Activated T-cell treated with anti-CD3 and anti-CD28 coated beads for 24 hours (primary cell): ENCODE data around the gene GHDC.
A peak's percentile ranks its signal among the peaks of the same experiment; 100 is the strongest.
"Not testable (repeated sequence)": the region's sequence is repeated elsewhere in the genome, so short reads cannot be mapped to it uniquely, and the experiment has no call there.

ENCODE experiments used
- DNase-seq: peaks from one replicate; pipeline ENCODE4 v3.0.0-alpha.2; 2020; ENCODE audit warnings: low read depth

Gene GHDC

DNA sequence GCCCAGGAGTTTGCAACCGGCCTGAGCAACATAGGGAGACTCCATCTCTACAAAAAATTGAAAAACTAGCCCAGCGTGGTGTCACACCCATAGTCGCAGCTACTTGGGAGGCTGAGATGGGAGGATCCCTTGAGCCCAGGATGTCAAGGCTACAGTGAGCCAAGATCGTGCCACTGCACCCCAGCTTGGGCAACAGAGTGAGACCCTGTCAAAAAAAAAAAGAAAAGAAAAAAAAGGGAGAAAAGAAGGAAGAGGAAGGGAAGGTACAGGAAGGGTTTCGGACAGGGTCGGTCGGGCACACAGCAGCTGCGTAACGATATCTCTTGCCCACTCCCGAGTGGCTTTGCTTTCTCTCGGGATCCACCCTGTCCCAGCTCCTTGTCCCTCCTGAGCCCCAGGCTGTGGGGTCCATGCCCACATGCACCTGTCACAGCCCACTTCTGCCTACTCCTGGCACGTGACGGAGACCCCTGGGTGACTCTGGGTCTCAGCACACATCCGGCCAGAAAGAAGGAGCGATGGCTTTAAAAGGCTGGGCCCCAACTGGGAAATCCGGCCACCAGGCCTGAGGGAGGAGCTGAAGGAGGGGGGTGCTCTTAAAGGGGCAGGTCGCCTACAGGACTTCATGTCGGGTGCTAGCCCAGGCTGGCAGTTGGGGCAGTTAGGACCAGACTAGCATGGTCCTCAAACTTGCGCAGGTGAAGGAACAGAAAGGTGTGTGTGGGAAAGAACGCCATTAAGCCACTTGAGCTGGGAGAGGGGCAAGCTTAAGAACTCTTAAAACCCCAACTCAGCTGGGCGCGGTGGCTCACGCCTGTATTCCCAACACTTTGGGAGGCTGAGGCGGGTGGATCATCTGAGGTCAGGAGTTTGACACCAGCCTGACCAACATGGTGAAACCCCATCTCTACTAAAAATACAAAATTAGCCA, at the start of gene GHDC:
TSS of gene GHDC (minus strand) at position 526 of the 931 bp plus-strand sequence. CDS start 913 bp downstream, outside the sequence.
- DNase-seq = peak; percentile 79

DNA sequence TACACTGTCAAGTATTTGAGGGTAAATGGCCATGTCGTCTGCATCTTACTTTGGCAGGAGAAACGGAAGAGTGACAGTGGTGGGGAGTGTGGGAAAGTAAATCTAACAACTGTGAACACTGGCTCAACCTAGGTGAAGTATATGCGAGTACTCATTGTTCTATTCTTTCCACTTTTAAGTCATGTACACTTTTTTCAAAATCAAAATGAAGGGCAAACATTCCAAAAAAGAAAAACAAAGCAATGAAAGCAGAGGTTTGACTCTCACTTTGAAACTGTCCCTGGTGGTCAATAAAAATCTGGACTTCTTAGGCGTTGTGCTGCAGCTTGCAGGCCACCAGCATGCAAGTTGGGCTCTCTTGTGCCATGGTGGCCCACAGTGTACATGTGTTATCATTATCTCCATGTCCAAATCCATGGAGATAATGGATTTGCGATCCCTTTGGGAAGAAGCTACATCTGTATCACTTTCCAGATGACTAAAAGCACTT, 49.2 kb upstream of the GHDC start:
- no peak for DNase-seq

- DNase-seq = no peak
Observed at GRCh38 chr17:42241871-42242270, 47.6 kb upstream of the GHDC start.

DNA sequence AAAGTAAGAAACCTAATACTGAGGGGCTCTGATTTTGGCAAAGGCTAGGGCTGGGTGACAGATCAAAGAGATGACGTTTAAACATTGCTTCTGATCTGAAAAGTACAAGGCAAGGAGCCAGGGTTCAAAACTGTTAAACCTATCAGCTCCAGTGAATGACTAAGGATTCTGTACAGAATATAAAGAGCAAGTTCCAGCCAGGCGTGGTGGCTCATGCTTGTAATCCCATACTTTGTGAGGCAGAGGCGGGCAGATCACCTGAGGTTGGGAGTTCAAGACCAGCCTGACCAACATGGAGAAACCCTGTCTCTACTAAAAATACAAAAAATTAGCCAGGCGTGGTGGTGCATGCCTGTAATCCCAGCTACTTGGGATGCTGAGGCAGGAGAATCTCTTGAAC, 46.6 kb upstream of the GHDC start:
- DNase-seq = not testable (repeated sequence)

- DNase-seq = no peak
Observed at GRCh38 chr17:42240201-42240600, 45.9 kb upstream of the GHDC start.

DNA sequence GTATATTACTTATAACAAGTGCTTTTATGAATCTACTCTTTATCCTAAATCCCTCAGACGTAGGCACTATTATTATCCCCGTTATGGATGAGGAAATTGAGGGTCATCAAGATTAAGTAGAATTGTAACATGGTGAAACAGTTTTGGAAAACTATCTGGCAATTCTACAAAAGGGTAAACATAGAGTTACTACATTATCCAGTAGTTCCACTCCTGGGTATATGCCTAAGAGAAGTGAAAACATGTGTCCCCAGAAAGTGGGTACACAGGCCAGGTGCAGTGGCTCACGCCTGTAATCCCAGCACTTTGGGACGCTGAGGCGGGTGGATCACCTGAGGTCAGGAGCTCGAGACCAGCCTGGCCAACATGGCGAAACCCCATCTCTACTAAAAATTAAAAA, 45.3 kb upstream of the GHDC start:
- DNase-seq = not testable (repeated sequence)

DNA sequence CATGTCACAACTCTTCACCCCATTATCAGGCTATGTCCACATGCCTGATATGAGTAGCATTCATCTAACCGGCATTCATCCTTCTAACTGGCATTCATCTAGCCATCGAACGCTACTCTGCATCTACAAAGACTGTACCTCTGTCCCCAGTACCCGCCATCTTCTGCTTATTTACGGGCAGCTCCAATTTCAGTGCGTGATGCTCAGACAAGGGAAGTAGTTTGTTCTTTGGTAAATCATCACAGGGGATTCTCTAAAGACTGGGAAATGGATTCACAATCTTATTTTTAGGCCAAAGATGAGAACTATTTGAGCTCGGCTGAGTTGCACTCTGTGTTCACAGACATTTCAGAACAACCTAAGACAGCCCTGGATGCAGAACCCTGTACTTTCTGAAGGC, 42.5 kb upstream of the GHDC start:
- DNase-seq = no peak

DNA sequence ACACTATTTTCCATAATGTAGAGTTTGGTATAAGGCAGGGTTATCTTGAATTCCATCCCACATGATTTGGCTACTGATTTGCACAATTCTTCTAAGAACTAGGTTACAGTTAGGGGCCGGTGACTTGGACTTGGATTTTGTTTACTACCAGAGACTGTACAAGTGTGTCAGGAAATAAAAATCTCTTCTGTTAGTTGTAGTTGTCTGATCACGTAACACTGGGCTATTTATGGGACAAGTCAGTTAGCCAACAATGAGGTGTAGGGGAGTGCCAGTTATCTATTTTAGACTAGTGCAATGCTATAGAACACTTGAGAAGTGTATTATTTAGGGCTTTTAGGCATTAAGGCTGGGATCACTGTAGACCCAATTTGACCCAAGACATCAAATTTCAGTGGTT, 39.7 kb upstream of the GHDC start:
- no peak for DNase-seq

- DNase-seq = no peak
Observed at GRCh38 chr17:42233156-42233555, 38.9 kb upstream of the GHDC start.

GRCh38 chr17:42230225-42230624, 35.9 kb upstream of the GHDC start:
- no peak for DNase-seq

GRCh38 chr17:42227849-42228700, 33.8 kb upstream of the GHDC start:
- no peak for DNase-seq

- no peak for DNase-seq
Observed at GRCh38 chr17:42225646-42226045, 31.4 kb upstream of the GHDC start.

- DNase-seq = no peak
Observed at GRCh38 chr17:42224651-42225050, 30.4 kb upstream of the GHDC start.

- peak; percentile 42 for DNase-seq
Observed at GRCh38 chr17:42221886-42222745, 27.8 kb upstream of the GHDC start.

GRCh38 chr17:42219280-42219679, 25.0 kb upstream of the GHDC start:
- not testable (repeated sequence) for DNase-seq

DNA sequence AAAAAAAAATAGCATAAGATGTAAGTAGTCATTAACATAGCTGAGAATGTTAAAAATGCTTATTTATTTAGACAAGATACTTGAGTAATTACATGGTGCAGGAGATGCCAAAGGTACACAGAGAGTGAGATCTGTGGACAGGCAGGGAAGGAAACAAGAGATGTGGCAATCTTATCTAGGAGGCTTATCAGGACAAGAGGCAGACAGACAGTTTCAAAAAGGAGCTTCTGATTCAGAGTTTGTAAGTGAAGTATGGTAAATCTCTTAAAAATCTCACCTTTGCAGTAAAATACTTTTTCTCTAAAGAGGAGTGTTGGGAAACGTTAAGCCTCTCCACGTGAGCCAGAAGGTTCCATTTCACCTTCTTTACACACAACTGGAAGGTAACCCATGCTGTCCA, 19.9 kb upstream of the GHDC start:
- no peak for DNase-seq

GRCh38 chr17:42212382-42212781, 18.1 kb upstream of the GHDC start:
- no peak for DNase-seq

- not testable (repeated sequence) for DNase-seq
Observed at GRCh38 chr17:42211921-42212341, 17.6 kb upstream of the GHDC start.

DNA sequence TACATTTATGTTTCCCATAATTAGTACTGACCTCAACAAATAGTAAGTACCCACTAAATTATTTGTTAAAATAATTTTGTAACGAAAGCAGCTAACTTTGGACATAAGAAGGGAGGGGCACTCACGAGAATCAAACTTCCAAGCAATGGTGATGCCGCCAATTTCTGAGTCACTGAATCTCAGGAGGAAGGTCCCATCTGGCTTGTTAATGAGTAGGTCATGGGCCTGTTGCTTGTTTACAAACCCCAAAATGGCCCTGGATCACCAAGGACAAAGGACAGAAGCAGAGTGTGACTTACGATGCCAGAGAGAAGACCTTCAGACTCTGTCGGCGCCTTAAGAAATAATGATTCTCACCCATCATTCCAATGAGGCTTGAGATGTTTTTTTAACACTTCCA, 15.8 kb upstream of the GHDC start:
- DNase-seq = no peak

DNA sequence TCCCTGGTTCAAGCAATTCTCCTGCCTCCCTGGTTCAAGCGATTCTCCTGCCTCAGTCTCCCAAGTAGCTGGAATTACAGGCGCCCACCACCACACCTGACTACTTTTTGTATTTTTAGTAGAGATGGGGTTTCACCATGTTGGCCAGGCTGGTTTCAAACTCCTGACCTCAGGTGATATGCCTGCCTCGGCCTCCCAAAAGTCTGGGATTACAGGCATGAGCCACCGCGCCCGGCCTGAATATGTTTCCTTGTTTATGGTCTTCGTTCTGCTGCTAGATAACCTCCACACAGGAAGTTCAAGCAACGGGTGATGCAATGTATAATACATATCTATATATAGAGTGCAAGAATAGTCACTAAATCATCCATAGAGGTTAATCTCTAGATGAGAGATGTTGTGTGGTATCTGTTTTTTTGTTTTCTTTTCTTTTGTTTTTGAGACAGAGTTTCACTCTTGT, 11.9 kb upstream of the GHDC start:
- DNase-seq = not testable (repeated sequence)

DNA sequence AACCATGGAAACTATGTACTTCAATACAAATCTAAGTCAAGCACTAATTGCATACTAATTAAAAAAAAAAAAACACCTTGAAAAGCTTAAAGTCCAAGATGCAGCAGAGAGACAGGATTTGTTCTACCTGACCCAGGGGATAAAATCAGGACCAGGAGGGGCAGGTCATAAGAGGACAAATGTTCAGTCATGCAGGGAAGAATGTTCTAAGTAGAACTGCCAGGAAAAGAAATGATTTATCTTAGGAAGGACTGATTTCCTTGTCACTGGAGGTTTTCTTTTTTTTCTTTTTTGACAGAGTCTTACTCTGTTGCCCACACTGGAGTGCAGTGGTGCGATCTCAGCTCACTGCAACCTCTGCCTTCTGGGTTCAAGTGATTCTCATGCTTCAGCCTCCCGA, 9.1 kb upstream of the GHDC start:
- no peak for DNase-seq

DNA sequence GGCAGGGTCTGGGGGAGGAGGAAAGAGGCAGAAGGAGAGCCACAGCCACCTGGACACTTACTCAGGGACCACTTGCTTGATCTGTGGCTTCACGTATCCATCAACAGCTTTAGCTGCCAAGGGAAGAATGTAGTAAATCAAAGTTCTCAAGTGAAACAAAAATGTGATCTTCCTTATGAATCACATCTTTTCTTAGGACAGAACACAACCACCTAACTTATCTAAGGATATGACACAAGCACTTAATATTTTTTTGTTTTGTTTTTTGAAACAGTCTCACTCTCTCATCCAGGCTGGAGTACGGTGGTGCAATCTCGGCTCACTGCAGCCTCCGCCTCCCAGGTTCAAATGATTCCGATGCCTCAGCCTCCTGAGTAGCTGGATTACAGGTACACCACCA, 8.4 kb upstream of the GHDC start:
- DNase-seq = no peak
